Muscle of leg (tissue), 11 donors: ENCODE data around the gene SEMA4C. TPM values are rescaled to one million over a fixed set of nuclear protein-coding genes. Genes with fewer than 3 reads are reported as not detected.

Experiments
- DNase-seq: peaks from one replicate; pipeline ENCODE4 v3.0.0; 2013
- H3K27ac ChIP-seq: one replicate; pipeline ENCODE4 v1.5.1; 2013; ENCODE audit warnings: mild to moderate bottlenecking, low read length, control low read depth
- H3K27me3 ChIP-seq: one replicate; pipeline ENCODE4 v1.6.1; 2013; ENCODE audit warnings: low read length; ENCODE audit not compliant: control insufficient read depth, insufficient read depth
- H3K36me3 ChIP-seq: one replicate; pipeline ENCODE4 v1.6.1; 2013; ENCODE audit warnings: low read length; ENCODE audit not compliant: control insufficient read depth, insufficient read depth
- H3K4me1 ChIP-seq: one replicate; pipeline ENCODE4 v1.6.1; 2013; ENCODE audit warnings: low read length; ENCODE audit not compliant: control insufficient read depth, insufficient read depth
- H3K4me3 ChIP-seq: one replicate; pipeline ENCODE4 v1.5.1; 2013; ENCODE audit warnings: low read length, control low read depth
- H3K9me3 ChIP-seq: replicated peaks from 2 replicates; pipeline ENCODE4 v1.6.1; 2013; ENCODE audit warnings: low read depth, low read length; ENCODE audit not compliant: control insufficient read depth
- WGBS: methylation state at CpG from one replicate; pipeline ENCODE4 v1.1.5; 2013; ENCODE audit warnings: missing lambda C conversion rate; ENCODE audit not compliant: insufficient coverage; 5-methylcytosine and 5-hydroxymethylcytosine counted together
- polyA plus RNA-seq, 8 donors: library from polyadenylated mRNA; unstranded; fragments of 120-200 nt; gene quantifications; one replicate each; pipeline versions ENCODE4 v1.2.1 to v1.2.3, GENCODE V29; 2013; ENCODE audit warnings: inconsistent platforms in 1 of 8, low replicate concordance in 1 of 8; ENCODE audit not compliant: insufficient read length in 8 of 8, insufficient read depth in 1 of 8
- total RNA-seq: library from RNA; stranded (reverse); fragments of 120-200 nt; gene quantifications from one replicate; pipeline ENCODE4 v1.2.4, GENCODE V29; 2013

Gene SEMA4C
- total and polyA plus RNA-seq, 9 donors, result 26.3 to 39.1 (median 33.2) TPM

GRCh38 chr2:96913117-96913397 lies 43.2 kb upstream of the SEMA4C start:
- H3K27ac ChIP-seq, result no peak overlapping the region
- peaks cover 11% of the 10 kb centered on the region for H3K27me3 ChIP-seq
- H3K4me3 ChIP-seq, result no peak overlapping the region
- H3K36me3 ChIP-seq, result no peaks in the 10 kb centered on the region
- no peaks in the 10 kb centered on the region for H3K9me3 ChIP-seq
- DNase-seq, result no peak
- peaks cover 32% of the 10 kb centered on the region for H3K4me1 ChIP-seq
- 34% methylated on average over 5 of the region's 5 CpGs for WGBS

DNA sequence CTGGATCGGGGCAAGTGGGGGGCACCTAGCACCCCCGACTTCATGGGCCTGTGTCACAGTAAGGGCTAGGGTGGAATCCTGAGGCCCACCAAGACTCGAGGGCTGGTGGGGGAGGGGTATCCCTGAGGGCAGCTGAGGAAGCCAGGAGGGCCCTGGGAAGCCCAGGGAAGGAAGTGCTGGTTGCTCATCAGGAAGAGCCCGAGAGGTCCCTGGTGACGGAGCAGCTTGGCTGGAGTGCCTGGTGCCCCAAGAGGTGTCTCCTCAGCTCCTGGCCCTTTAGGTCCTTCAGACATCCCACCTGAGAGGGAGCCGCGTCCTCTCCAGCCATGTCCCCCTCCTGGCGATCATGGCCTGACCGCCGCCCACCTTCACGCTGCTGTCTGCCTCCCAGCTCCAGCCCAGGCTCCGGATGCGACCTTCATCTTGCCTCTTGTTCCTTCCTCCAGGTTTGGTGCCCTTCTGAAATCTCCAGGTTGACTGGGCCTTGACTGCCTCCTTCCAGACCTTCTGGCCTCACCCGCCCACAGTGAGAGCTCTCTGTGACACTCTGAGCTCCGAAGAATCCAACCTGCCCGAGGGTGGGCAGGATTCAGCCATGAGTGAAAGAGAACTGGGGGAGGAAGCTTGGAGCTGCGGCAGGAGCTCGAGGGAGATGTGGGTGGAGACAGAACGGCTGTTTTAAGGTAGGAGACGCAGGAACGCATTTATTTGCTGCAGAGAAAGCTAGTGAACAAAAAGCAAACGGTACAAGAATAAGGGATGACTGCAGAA lies 42.7 kb upstream of the SEMA4C start:
- Histone ChIP-seq H3K9me3 (no peaks in the 10 kb centered on the region), H3K4me1 (peaks cover 37% of the 10 kb centered on the region), H3K4me3 (no peak overlapping the region), H3K27me3 (peaks cover 11% of the 10 kb centered on the region), H3K27ac (no peak overlapping the region), H3K36me3 (no peaks in the 10 kb centered on the region)
- no peak for DNase-seq
- 57% methylated on average over 21 of the region's 22 CpGs for WGBS

GRCh38 chr2:96909611-96910021 lies 39.7 kb upstream of the SEMA4C start:
- no peak overlapping the region for H3K27ac ChIP-seq

DNA sequence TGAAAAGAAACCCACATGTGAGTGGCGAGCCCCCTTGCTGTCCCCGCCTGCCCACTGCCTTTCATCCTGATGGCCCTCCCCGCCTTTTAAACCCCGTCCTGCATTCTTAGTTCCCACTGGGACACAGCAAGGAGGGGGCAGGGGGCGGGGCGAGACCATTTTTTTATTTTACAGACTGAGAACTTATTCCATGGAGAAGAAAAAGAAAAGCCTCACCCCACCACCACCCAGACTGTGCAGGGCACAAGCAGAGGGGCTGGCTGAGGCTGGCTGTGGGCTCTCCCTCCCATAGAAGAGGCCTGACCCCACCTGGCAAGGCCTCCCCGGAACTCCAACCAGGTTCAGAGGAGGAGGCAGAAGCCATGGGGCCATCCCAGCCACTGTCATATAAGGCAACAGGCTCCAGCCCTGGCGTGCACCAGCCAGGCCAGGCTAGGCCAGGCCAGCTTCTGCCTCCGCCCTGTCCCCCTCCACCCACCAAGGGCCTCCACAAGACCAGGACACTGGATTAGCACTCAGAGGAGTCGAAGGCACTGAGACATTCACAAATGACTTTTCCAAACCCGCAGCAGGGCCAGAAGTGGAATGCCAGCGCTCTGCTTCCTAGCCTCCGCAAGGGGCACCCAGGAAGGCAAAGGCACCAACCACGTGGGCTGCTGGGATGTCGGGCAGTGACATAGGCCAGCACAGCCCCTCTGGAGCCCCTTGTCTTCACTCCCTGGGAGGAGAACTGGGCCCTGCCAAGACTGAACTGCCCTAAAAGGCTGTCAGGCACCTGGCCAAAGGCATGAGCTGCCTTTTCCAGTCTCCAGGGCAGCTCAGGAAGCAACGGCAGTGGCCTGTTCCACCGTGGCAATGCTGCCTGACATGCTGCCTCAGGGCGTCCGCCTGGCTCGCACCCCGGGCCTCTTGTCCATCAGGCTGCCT lies 37.5 kb upstream of the SEMA4C start:
- Histone ChIP-seq H3K4me3 (no peak overlapping the region), H3K27me3 (peaks cover 11% of the 10 kb centered on the region), H3K4me1 (peaks cover 50% of the 10 kb centered on the region), H3K36me3 (no peaks in the 10 kb centered on the region), H3K27ac (peak overlapping the region; percentile 89), H3K9me3 (no peaks in the 10 kb centered on the region)
- DNase-seq, result peak; percentile 94
- WGBS, result 28% methylated on average over 16 of the region's 21 CpGs

More at GRCh38 chr2:96909611-96910021, 39.7 kb upstream of the SEMA4C start:
- no peak for DNase-seq
- no peaks in the 10 kb centered on the region for H3K36me3 ChIP-seq
- H3K9me3 ChIP-seq, result no peaks in the 10 kb centered on the region
- H3K27me3 ChIP-seq, result peaks cover 11% of the 10 kb centered on the region
- peaks cover 57% of the 10 kb centered on the region for H3K4me1 ChIP-seq
- H3K4me3 ChIP-seq, result no peak overlapping the region
- 49% methylated on average over 4 of the region's 6 CpGs for WGBS

GRCh38 chr2:96906729-96907114 lies 36.8 kb upstream of the SEMA4C start:
- H3K9me3 ChIP-seq, result no peaks in the 10 kb centered on the region
- H3K4me1 ChIP-seq, result peaks cover 46% of the 10 kb centered on the region
- peak overlapping the region; percentile 89 for H3K27ac ChIP-seq
- DNase-seq, result peak; percentile 95
- 24% methylated on average over 9 of the region's 13 CpGs for WGBS
- no peaks in the 10 kb centered on the region for H3K36me3 ChIP-seq
- no peak overlapping the region for H3K4me3 ChIP-seq
- peaks cover 7% of the 10 kb centered on the region for H3K27me3 ChIP-seq

GRCh38 chr2:96903815-96904214 lies 33.9 kb upstream of the SEMA4C start:
- Histone ChIP-seq H3K4me1 (peaks cover 55% of the 10 kb centered on the region), H3K4me3 (no peak overlapping the region), H3K27ac (no peak overlapping the region), H3K27me3 (peaks cover 6% of the 10 kb centered on the region), H3K36me3 (no peaks in the 10 kb centered on the region), H3K9me3 (no peaks in the 10 kb centered on the region)
- WGBS, result 60% methylated on average over 5 of the region's 7 CpGs
- DNase-seq, result no peak

GRCh38 chr2:96903318-96903717 lies 33.4 kb upstream of the SEMA4C start:
- no peaks in the 10 kb centered on the region for H3K36me3 ChIP-seq
- no peak overlapping the region for H3K27ac ChIP-seq
- DNase-seq, result no peak
- H3K4me1 ChIP-seq, result peaks cover 57% of the 10 kb centered on the region
- no peak overlapping the region for H3K4me3 ChIP-seq
- 87% methylated on average over 7 of the region's 7 CpGs for WGBS
- peaks cover 4% of the 10 kb centered on the region for H3K27me3 ChIP-seq
- no peaks in the 10 kb centered on the region for H3K9me3 ChIP-seq

- no peak for DNase-seq
- Histone ChIP-seq H3K27me3 (peaks cover 4% of the 10 kb centered on the region), H3K4me3 (no peak overlapping the region), H3K9me3 (no peaks in the 10 kb centered on the region), H3K36me3 (no peaks in the 10 kb centered on the region), H3K4me1 (peaks cover 52% of the 10 kb centered on the region), H3K27ac (no peak overlapping the region)
- WGBS, result 79% methylated on average over 10 of the region's 10 CpGs
Observed at GRCh38 chr2:96900237-96900636, 30.4 kb upstream of the SEMA4C start.

DNA sequence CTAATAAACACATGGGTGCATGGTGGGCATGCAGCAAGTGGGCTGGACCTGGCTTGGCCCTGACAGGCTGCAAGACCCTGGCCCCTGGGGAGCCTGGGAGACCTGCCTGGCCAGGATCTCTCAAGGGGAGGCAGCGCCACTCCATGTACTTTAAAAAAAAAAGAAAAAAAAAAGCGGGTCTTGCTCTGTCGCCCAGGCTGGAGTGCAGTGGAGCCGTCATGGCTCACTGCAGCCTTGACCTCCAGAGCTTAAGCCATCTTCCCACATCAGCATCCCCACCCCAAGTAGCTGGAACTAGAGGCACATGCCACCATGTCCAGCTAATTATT lies 29.5 kb upstream of the SEMA4C start:
- Histone ChIP-seq H3K27ac (no peak overlapping the region), H3K27me3 (peaks cover 4% of the 10 kb centered on the region), H3K4me1 (peaks cover 54% of the 10 kb centered on the region), H3K4me3 (no peak overlapping the region), H3K36me3 (no peaks in the 10 kb centered on the region), H3K9me3 (no peaks in the 10 kb centered on the region)
- 74% methylated on average over 2 of the region's 4 CpGs for whole genome bisulfite sequencing
- no peak for DNase-seq

DNA sequence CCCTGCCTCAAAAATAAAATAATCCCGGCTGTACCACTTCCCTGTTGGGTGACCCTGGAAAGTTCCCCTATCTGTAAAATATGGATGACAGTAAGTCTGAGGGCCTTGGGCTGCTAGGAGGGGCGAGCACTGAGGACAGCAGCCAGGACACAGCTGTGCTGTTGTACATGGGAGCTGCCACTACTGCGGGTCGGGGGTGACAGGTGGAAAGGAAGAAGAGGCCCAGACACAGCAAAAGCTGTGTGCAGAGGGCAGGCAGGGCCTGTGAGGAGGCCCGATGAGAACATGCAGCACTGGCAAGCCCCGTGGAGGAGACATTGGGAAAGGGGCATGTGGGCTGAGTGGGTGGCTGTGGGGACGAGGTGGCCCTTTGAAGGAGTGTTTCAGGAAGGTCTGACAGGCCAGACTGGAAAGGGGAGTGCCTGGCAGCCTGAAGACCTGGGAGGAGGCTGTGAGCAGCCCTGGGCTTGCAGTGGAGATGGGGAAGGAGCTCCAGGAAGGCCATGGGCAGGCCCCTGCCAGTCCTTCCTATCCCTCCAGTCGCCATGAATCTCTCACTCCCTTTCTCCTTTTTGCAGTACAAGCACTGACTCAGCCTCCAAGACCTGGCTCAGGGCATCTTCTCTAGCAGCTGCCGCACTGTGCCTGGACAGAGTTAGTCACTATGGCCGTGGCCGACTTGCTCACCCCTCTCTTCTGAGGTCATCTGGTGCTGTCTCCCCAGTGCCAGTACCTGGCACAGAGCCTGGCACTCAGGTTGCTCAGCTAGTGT lies 28.9 kb upstream of the SEMA4C start:
- no peak for DNase-seq
- peak overlapping the region; percentile 7 for H3K27ac ChIP-seq
- no peaks in the 10 kb centered on the region for H3K36me3 ChIP-seq
- H3K27me3 ChIP-seq, result peaks cover 2% of the 10 kb centered on the region
- H3K4me1 ChIP-seq, result peaks cover 53% of the 10 kb centered on the region
- H3K4me3 ChIP-seq, result no peak overlapping the region
- 67% methylated on average over 9 of the region's 11 CpGs for WGBS
- no peaks in the 10 kb centered on the region for H3K9me3 ChIP-seq
